ENCODE measurements around the gene COMMD8.

The COMMD8 gene

GRCh38 chr4:47471064-47471463 lies 7.6 kb upstream of the COMMD8 start:
- no peak for DNase-seq

- no peak for DNase-seq
These were observed 6.4 kb upstream of the COMMD8 start for GRCh38 chr4:47469951-47470350.

GRCh38 chr4:47468706-47469365 lies 5.3 kb upstream of the COMMD8 start:
- no peak for DNase-seq

- no peak for DNase-seq
These were observed 2.7 kb upstream of the COMMD8 start for GRCh38 chr4:47466056-47466785.

GRCh38 chr4:47465004-47465403 lies 1.5 kb upstream of the COMMD8 start:
- DNase-seq: no peak

GRCh38 chr4:47462799-47463234 lies 685 bp downstream of the COMMD8 start:
- peak; percentile 5 for DNase-seq

GRCh38 chr4:47451657-47452056 lies 11.8 kb downstream of the COMMD8 start:
- no peak for DNase-seq

GRCh38 chr4:47444031-47444430 lies 19.5 kb downstream of the COMMD8 start:
- DNase-seq: no peak

GRCh38 chr4:47442980-47443379 lies 20.5 kb downstream of the COMMD8 start:
- peak; percentile 21 for DNase-seq

- no peak for DNase-seq
These were observed 28.6 kb downstream of the COMMD8 start for GRCh38 chr4:47434931-47435330.

- DNase-seq: no peak
These were observed 30.8 kb downstream of the COMMD8 start for GRCh38 chr4:47432749-47433148.

GRCh38 chr4:47427935-47428334 lies 35.6 kb downstream of the COMMD8 start:
- no peak for DNase-seq

GRCh38 chr4:47425628-47426027 lies 37.9 kb downstream of the COMMD8 start:
- DNase-seq: no peak

GRCh38 chr4:47419296-47419695 lies 44.2 kb downstream of the COMMD8 start:
- DNase-seq: no peak

- no peak for DNase-seq
These were observed 45.4 kb downstream of the COMMD8 start for GRCh38 chr4:47418147-47418546.

- DNase-seq: no peak
These were observed 47.8 kb downstream of the COMMD8 start for GRCh38 chr4:47415719-47416118.

GRCh38 chr4:47413521-47413920 lies 50.0 kb downstream of the COMMD8 start:
- DNase-seq: no peak

GRCh38 chr4:47410271-47410670 lies 53.2 kb downstream of the COMMD8 start:
- DNase-seq: no peak

- DNase-seq: no peak
These were observed 57.1 kb downstream of the COMMD8 start for GRCh38 chr4:47406408-47406807.
